Stimulated activated naive B cell treated with anti-CD40 and anti-IgM and Interleukin-4, amounts not matched to agents 10 μg/mL and 1 μg/mL and 100 μg/mL, for 72 hours (primary cell): ENCODE data around the gene SPCS3.
"Not testable (repeated sequence)": the region's sequence is repeated elsewhere in the genome, so short reads cannot be mapped to it uniquely, and the experiment has no call there.

ENCODE experiments used
- ATAC-seq, 2 donors: fragments of 150-1000 bp; cut with Tn5 transposase; replicated peaks; 2 replicates each; pipeline ENCODE4 v1.10.0; 2021; ENCODE audit warnings: moderate library complexity in 1 of 2
- DNase-seq: peaks from one replicate; pipeline ENCODE4 v3.0.0; 2021
- H3K27ac Mint-ChIP-seq: one replicate; pipeline ENCODE4 v1.8.0; 2022; ENCODE audit warnings: mild to moderate bottlenecking, mixed read lengths
- H3K27me3 Mint-ChIP-seq, 2 donors: one replicate each; pipeline ENCODE4 v1.8.0; 2022; ENCODE audit warnings: mixed read lengths in 2 of 2
- H3K36me3 Mint-ChIP-seq, 2 donors: one replicate each; pipeline ENCODE4 v1.8.0; 2022; ENCODE audit warnings: mixed read lengths in 2 of 2, mild to moderate bottlenecking in 1 of 2
- H3K4me1 Mint-ChIP-seq, 2 donors: one replicate each; pipeline ENCODE4 v1.8.0; 2022; ENCODE audit warnings: mixed read lengths in 2 of 2, mild to moderate bottlenecking in 1 of 2
- H3K4me3 Mint-ChIP-seq, 2 donors: one replicate each; pipeline ENCODE4 v1.8.0; 2022; ENCODE audit warnings: mild to moderate bottlenecking in 2 of 2, mixed read lengths in 2 of 2, moderate library complexity in 1 of 2
- H3K9me3 Mint-ChIP-seq, 2 donors: one replicate each; pipeline ENCODE4 v1.8.0; 2022; ENCODE audit warnings: mixed read lengths in 2 of 2, mild to moderate bottlenecking in 1 of 2

Gene SPCS3

DNA sequence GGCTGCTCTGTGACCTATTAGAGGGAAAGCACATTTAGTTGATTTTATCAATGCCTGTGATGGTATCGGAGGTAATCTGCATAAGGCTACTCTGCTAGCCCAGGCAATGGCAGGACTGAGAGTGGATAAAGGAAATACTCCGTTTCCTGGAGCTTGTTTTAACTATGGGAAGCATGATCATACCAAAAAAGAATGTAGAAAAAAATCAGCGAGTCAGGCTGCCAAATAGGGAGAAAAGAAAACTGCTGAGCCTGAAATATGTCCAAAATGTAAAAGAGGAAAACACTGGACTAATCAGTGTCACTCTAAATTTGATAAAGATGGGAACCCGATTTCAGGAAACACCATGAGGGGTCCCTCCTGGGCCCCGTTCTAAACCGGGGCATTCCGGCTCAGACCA, 25.6 kb downstream of the SPCS3 start:
- not testable (repeated sequence) for H3K27ac Mint-ChIP-seq, ATAC-seq, H3K4me1 Mint-ChIP-seq, H3K27me3 Mint-ChIP-seq, H3K4me3 Mint-ChIP-seq, DNase-seq
- H3K9me3 Mint-ChIP-seq = peaks cover 12 to 16% of the 10 kb centered on the region in 2 donors
- H3K36me3 Mint-ChIP-seq = peaks cover 32 to 44% of the 10 kb centered on the region in 2 donors

DNA sequence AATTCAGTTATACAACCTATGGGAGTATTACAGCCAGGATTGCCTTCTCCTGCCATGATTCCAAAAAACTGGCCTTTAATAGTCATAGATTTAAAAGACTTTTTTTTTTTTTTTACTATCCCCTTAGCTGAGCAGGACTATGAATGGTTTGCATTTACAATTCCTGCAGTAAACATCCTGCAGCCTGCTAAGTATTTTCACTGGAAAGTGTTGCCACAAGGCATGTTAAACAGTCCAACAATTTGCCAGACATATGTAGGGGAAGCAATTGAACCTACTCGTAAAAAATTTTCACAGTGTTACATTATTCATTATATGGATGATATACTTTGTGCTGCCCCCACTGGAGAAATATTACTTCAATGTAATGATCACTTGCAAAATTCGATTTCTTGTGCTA, 27.1 kb downstream of the SPCS3 start:
- ATAC-seq, H3K4me3 Mint-ChIP-seq, H3K27me3 Mint-ChIP-seq, DNase-seq, H3K4me1 Mint-ChIP-seq, H3K27ac Mint-ChIP-seq: not testable (repeated sequence)
- peaks cover 12 to 19% of the 10 kb centered on the region in 2 donors for H3K9me3 Mint-ChIP-seq
- peaks cover 40 to 57% of the 10 kb centered on the region in 2 donors for H3K36me3 Mint-ChIP-seq

DNA sequence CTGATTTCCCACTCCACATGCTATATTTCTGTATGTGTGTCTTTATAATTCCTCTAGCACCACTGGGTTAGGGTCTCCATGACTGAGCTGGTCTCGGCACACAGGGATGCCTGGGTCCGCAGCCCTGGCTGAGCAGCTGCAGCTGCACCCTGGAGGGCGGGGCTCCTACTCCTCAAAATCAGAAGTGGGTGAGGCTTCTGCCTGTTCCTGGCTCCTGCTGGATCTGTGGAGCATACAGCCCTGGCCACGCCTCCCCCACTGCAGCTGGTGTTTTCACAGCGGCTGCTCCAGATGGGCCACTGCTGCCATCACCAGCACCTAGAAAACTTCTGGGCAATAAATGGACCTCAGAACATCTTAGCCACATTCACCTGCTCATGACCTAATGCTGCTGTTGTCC, 30.9 kb downstream of the SPCS3 start:
- no peak for ATAC-seq
- H3K27me3 Mint-ChIP-seq = no peaks in the 10 kb centered on the region

GRCh38 chr4:176354884-176355283, 35.1 kb downstream of the SPCS3 start:
- H3K9me3 Mint-ChIP-seq = peaks cover 0 to 4% of the 10 kb centered on the region in 2 donors

More for the DNA sequence above, 30.9 kb downstream of the SPCS3 start:
- H3K4me1 Mint-ChIP-seq = no peaks in the 10 kb centered on the region
- no peak overlapping the region for H3K27ac Mint-ChIP-seq
- H3K9me3 Mint-ChIP-seq = peaks cover 0 to 6% of the 10 kb centered on the region in 2 donors
- H3K4me3 Mint-ChIP-seq = no peak overlapping the region
- peaks cover 22 to 33% of the 10 kb centered on the region in 2 donors for H3K36me3 Mint-ChIP-seq
- no peak for DNase-seq

DNA sequence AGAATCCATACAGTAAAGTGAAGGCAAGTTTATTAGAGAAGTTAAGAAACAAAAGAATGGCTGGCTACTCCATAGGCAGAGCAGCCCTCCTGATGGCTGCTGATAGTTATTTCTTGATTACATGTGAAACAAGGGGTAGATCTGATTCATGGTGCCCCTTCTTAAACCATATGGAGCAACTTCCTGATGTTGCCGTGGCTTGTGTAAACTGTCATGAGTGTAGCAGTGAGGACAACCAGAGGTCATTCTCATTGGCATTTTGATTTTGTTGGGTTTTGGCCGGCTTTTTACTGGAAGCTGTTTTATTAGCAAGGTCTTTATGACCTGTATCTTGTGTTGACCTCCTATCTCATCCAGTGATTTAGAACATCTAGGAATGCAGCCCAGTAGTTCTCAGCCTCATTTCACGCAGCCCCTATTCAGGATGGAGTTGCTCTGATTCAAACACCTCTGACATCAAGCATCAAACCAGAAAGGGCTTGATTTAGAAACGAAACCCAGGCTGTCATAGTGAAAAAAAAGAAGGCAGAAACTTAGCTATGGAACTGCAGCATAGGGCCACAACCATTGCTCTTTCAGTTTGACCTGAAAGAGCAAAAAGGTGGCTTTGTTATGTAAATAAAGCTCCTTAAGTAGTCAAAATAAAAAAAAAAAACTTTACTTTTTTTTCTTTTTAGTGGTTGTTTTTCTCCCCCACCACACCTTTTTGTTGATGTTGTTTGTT, 37.8 kb downstream of the SPCS3 start:
- H3K4me3 Mint-ChIP-seq = no peak overlapping the region
- no peaks in the 10 kb centered on the region for H3K27me3 Mint-ChIP-seq
- no peaks in the 10 kb centered on the region for H3K9me3 Mint-ChIP-seq
- peaks cover 2 to 3% of the 10 kb centered on the region in 2 donors for H3K36me3 Mint-ChIP-seq
- H3K4me1 Mint-ChIP-seq = peaks cover 0 to 1% of the 10 kb centered on the region in 2 donors
- H3K27ac Mint-ChIP-seq = no peak overlapping the region
- ATAC-seq (peak in 1 of 2 donors; percentile 22), DNase-seq (no peak)

More at GRCh38 chr4:176354884-176355283, 35.1 kb downstream of the SPCS3 start:
- Mint-ChIP-seq H3K36me3 (peaks cover 10 to 19% of the 10 kb centered on the region in 2 donors), H3K4me1 (peaks cover 0 to 1% of the 10 kb centered on the region in 2 donors), H3K27me3 (no peaks in the 10 kb centered on the region), H3K4me3 (no peak overlapping the region), H3K27ac (no peak overlapping the region)
- DNase-seq = no peak
- ATAC-seq = no peak

- ATAC-seq = no peak
- H3K4me3 Mint-ChIP-seq = no peak overlapping the region
- H3K9me3 Mint-ChIP-seq = no peaks in the 10 kb centered on the region
- DNase-seq = no peak
- H3K4me1 Mint-ChIP-seq = peaks cover 0 to 1% of the 10 kb centered on the region in 2 donors
- H3K27ac Mint-ChIP-seq = no peak overlapping the region
- H3K36me3 Mint-ChIP-seq = no peaks in the 10 kb centered on the region
- peaks cover 0 to under 1% of the 10 kb centered on the region in 2 donors for H3K27me3 Mint-ChIP-seq
Measured at GRCh38 chr4:176358083-176358469, 38.3 kb downstream of the SPCS3 start.

GRCh38 chr4:176359590-176359989, 39.8 kb downstream of the SPCS3 start:
- Mint-ChIP-seq H3K4me1 (peaks cover 0 to 1% of the 10 kb centered on the region in 2 donors), H3K36me3 (no peaks in the 10 kb centered on the region), H3K4me3 (no peak overlapping the region), H3K27ac (no peak overlapping the region), H3K9me3 (no peaks in the 10 kb centered on the region), H3K27me3 (peaks cover 4 to 5% of the 10 kb centered on the region in 2 donors)
- no peak for DNase-seq
- ATAC-seq = no peak

GRCh38 chr4:176360446-176360845, 40.7 kb downstream of the SPCS3 start:
- H3K4me3 Mint-ChIP-seq = no peak overlapping the region
- H3K4me1 Mint-ChIP-seq = peaks cover 0 to 1% of the 10 kb centered on the region in 2 donors
- H3K9me3 Mint-ChIP-seq = no peaks in the 10 kb centered on the region
- H3K27ac Mint-ChIP-seq = no peak overlapping the region
- DNase-seq (no peak), ATAC-seq (no peak)
- H3K27me3 Mint-ChIP-seq = peaks cover 4 to 11% of the 10 kb centered on the region in 2 donors
- no peaks in the 10 kb centered on the region for H3K36me3 Mint-ChIP-seq

- H3K9me3 Mint-ChIP-seq = peaks cover 0 to 13% of the 10 kb centered on the region in 2 donors
- DNase-seq = no peak
- H3K4me1 Mint-ChIP-seq = no peaks in the 10 kb centered on the region
- H3K36me3 Mint-ChIP-seq = no peaks in the 10 kb centered on the region
- no peak overlapping the region for H3K27ac Mint-ChIP-seq
- no peak overlapping the region for H3K4me3 Mint-ChIP-seq
- ATAC-seq = no peak
- peaks cover 14 to 19% of the 10 kb centered on the region in 2 donors for H3K27me3 Mint-ChIP-seq
Measured at GRCh38 chr4:176363072-176363471, 43.3 kb downstream of the SPCS3 start.

GRCh38 chr4:176367771-176368465, 48.2 kb downstream of the SPCS3 start:
- Mint-ChIP-seq H3K36me3 (no peaks in the 10 kb centered on the region), H3K9me3 (peaks cover 0 to 16% of the 10 kb centered on the region in 2 donors), H3K4me1 (no peaks in the 10 kb centered on the region), H3K27me3 (peaks cover 21 to 37% of the 10 kb centered on the region in 2 donors), H3K27ac (no peak overlapping the region), H3K4me3 (no peak overlapping the region)
- ATAC-seq (no peak), DNase-seq (no peak)

DNA sequence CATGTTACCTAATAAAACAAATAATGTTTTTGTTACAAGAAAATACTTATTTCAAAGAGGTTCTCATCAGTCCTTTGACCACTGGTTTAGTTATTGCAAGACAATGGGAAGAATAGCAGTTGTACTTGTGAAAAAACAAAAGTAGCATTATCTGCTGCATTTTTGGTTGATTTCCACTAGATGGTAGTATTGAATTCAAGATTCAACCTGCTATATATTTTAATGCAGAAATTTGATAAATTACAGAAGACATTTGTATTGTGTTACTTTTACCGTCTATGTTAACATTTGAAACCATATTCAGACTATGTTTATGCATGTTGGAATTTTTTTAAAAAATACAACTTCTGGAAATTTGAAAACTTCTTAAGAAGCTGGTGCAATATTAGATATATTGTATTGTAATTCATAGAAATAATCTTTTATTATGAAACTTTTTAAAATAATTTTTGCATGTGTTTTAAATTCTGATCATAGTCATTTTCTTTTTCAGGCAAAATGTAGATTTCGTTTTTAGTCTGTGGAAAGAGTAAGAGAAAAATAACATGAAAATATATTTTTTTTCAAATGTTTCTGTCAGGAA, 56.4 kb downstream of the SPCS3 start:
- Mint-ChIP-seq H3K9me3 (no peaks in the 10 kb centered on the region), H3K4me3 (no peak overlapping the region)
- no peak for DNase-seq

GRCh38 chr4:176377780-176378179, 58.0 kb downstream of the SPCS3 start:
- Mint-ChIP-seq H3K36me3 (no peaks in the 10 kb centered on the region), H3K4me1 (no peaks in the 10 kb centered on the region), H3K27me3 (peaks cover 12 to 18% of the 10 kb centered on the region in 2 donors), H3K4me3 (no peak overlapping the region), H3K27ac (no peak overlapping the region), H3K9me3 (no peaks in the 10 kb centered on the region)
- DNase-seq (no peak), ATAC-seq (peak; percentile 63 to 69)

More for the DNA sequence above, 56.4 kb downstream of the SPCS3 start:
- H3K27ac Mint-ChIP-seq = no peak overlapping the region
- no peaks in the 10 kb centered on the region for H3K36me3 Mint-ChIP-seq
- peaks cover 17 to 33% of the 10 kb centered on the region in 2 donors for H3K27me3 Mint-ChIP-seq
- no peak for ATAC-seq
- H3K4me1 Mint-ChIP-seq = no peaks in the 10 kb centered on the region

- H3K27me3 Mint-ChIP-seq = peaks cover 6 to 7% of the 10 kb centered on the region in 2 donors
- ATAC-seq (no peak), DNase-seq (no peak)
- H3K27ac Mint-ChIP-seq = no peak overlapping the region
- H3K9me3 Mint-ChIP-seq = no peaks in the 10 kb centered on the region
- no peaks in the 10 kb centered on the region for H3K4me1 Mint-ChIP-seq
- no peak overlapping the region for H3K4me3 Mint-ChIP-seq
- no peaks in the 10 kb centered on the region for H3K36me3 Mint-ChIP-seq
Measured at GRCh38 chr4:176380352-176381157, 60.8 kb downstream of the SPCS3 start.
